ENCODE results near the gene RAB25. TPM values are rescaled to one million over a fixed set of nuclear protein-coding genes. Genes with fewer than 3 reads are reported as not detected.

Gene RAB25
- total and polyA plus RNA-seq, 2 of the 13 experiments (the other 11 are each of a cell fraction or from before 2014, with no cell fraction given): 0.20 to 0.22 TPM

GRCh38 chr1:156054500-156055280, 6.3 kb upstream of the RAB25 start, which contains the start of gene LAMTOR2 (continued):
- TF ChIP-seq ZFY (CRISPR knock-in tag; IDR thresholded peaks at IDR 0.05): peak; percentile 97
- TF ChIP-seq, protein P1, sequence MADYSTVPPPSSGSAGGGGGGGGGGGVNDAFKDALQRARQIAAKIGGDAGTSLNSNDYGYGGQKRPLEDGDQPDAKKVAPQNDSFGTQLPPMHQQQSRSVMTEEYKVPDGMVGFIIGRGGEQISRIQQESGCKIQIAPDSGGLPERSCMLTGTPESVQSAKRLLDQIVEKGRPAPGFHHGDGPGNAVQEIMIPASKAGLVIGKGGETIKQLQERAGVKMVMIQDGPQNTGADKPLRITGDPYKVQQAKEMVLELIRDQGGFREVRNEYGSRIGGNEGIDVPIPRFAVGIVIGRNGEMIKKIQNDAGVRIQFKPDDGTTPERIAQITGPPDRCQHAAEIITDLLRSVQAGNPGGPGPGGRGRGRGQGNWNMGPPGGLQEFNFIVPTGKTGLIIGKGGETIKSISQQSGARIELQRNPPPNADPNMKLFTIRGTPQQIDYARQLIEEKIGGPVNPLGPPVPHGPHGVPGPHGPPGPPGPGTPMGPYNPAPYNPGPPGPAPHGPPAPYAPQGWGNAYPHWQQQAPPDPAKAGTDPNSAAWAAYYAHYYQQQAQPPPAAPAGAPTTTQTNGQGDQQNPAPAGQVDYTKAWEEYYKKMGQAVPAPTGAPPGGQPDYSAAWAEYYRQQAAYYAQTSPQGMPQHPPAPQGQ (CRISPR knock-in tag; IDR thresholded peaks at IDR 0.05; ENCODE audit: borderline replicate concordance): peak; percentile 10; the same call in 1 of the 2 replicates
- TF ChIP-seq CBX2 (IDR thresholded peaks at IDR 0.05; ENCODE audit: low read depth, low read length): no peak
- no peak for TF ChIP-seq CBX2 (CRISPR knock-in tag; IDR thresholded peaks at IDR 0.05; ENCODE audit: low read depth)
- TF ChIP-seq MIER2 (CRISPR knock-in tag; IDR thresholded peaks at IDR 0.05): no peak
- no peak for TF ChIP-seq ATF6 (CRISPR knock-in tag; conservative IDR thresholded peaks at IDR 0.05)
- TF ChIP-seq, protein P2, sequence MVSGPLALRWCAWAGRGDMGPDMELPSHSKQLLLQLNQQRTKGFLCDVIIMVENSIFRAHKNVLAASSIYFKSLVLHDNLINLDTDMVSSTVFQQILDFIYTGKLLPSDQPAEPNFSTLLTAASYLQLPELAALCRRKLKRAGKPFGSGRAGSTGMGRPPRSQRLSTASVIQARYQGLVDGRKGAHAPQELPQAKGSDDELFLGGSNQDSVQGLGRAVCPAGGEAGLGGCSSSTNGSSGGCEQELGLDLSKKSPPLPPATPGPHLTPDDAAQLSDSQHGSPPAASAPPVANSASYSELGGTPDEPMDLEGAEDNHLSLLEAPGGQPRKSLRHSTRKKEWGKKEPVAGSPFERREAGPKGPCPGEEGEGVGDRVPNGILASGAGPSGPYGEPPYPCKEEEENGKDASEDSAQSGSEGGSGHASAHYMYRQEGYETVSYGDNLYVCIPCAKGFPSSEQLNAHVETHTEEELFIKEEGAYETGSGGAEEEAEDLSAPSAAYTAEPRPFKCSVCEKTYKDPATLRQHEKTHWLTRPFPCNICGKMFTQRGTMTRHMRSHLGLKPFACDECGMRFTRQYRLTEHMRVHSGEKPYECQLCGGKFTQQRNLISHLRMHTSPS (CRISPR knock-in tag; IDR thresholded peaks at IDR 0.05; ENCODE audit: low read depth): no peak
- TF ChIP-seq ZNF670 (CRISPR knock-in tag; IDR thresholded peaks at IDR 0.05; ENCODE audit: borderline replicate concordance): no peak
- no peak for TF ChIP-seq DBP (CRISPR knock-in tag; IDR thresholded peaks at IDR 0.05; ENCODE audit: not compliant biosample characterization)
- peak; percentile 30; the same call in 1 of the 2 replicates for TF ChIP-seq SIN3B (IDR thresholded peaks at IDR 0.05; ENCODE audit: low read length)
- TF ChIP-seq DPF2 (CRISPR knock-in tag; IDR thresholded peaks at IDR 0.05; ENCODE audit: borderline replicate concordance, low read depth): no peak
- peak; percentile 79; the same call in 1 of the 2 replicates for TF ChIP-seq ZSCAN9 (CRISPR knock-in tag; IDR thresholded peaks at IDR 0.05; ENCODE audit: borderline replicate concordance)
- TF ChIP-seq HDAC1 (CRISPR knock-in tag; IDR thresholded peaks at IDR 0.05): peak; percentile 82; the same call in 1 of the 2 replicates
- TF ChIP-seq PREB (CRISPR knock-in tag; IDR thresholded peaks at IDR 0.05): no peak
- 0 out of 2 replicates have a peak, but pooled peaks have one; percentile 11 for TF ChIP-seq ZNF354B (CRISPR knock-in tag; IDR thresholded peaks at IDR 0.05)
- TF ChIP-seq ZNF34 (CRISPR knock-in tag; IDR thresholded peaks at IDR 0.05; ENCODE audit: borderline replicate concordance): peak; percentile 49; the same call in 1 of the 2 replicates
- TF ChIP-seq ZBTB46 (CRISPR knock-in tag; IDR thresholded peaks at IDR 0.05; ENCODE audit: borderline replicate concordance): peak; percentile 82; the same call in 1 of the 2 replicates
- TF ChIP-seq ZNF10 (CRISPR knock-in tag; IDR thresholded peaks at IDR 0.05; ENCODE audit: borderline replicate concordance, low read depth): no peak
- TF ChIP-seq MBNL3 (CRISPR knock-in tag; conservative IDR thresholded peaks at IDR 0.05): no peak
